HepG2 (cell line): Measurements from ENCODE around the gene STIM1. TPM values are rescaled to one million over a fixed set of nuclear protein-coding genes. Genes with fewer than 3 reads are reported as not detected.

Source experiments
- ATAC-seq: fragments of 200-7000 bp; cut with Tn5 transposase; 3 replicates; pipeline ENCODE4 v1.9.1; 2020; ENCODE audit warnings: mild to moderate bottlenecking, moderate library complexity
- BruUV-seq: library from RNA; stranded (reverse); fragments of 400-500 nt; replicated peaks from 2 replicates; lab custom pipeline; 2021; lab: Mats Ljungman, UMichigan
- CTCF ChIA-PET: fragments of 300-600 bp; formaldehyde crosslinking; extraction: SDS; loops from one replicate; lab custom pipeline; 2021; ENCODE audit warnings: low total read pairs, inconsistent platforms, low intra/inter-chr PET ratio; lab: Yijun Ruan, JAX
- POLR2A ChIA-PET: fragments of 350-600 bp; sonication (Branson Sonifier 250); formaldehyde crosslinking; loops from one replicate; lab custom pipeline; 2020; ENCODE audit warnings: antibody characterized with exemption, inconsistent platforms; lab: Yijun Ruan, JAX
- DNase-seq: peaks from one replicate; pipeline ENCODE4 v3.0.0-alpha.2; 2015; ENCODE audit warnings: low spot score
- FAIRE-seq: peaks from 3 replicates; lab custom pipeline; 2011; peaks lifted over from hg19 to GRCh38; lab: Jason Lieb, UNC
- H2AFZ ChIP-seq: one replicate; pipeline ENCODE4 v1.6.1; 2011; ENCODE audit warnings: low read length, inconsistent platforms
- H3K27ac ChIP-seq: fragments of 300-600 bp; 3 replicates; pipeline ENCODE4 v1.8.0; 2011; ENCODE audit warnings: mixed run types, mild to moderate bottlenecking, mixed read lengths, low read length, inconsistent platforms; ENCODE audit not compliant: insufficient read depth; ENCODE audit errors: extremely low read length
- H3K27me3 ChIP-seq, 2 experiments: fragments of 200-600 bp in 1 of 2; 2 replicates in 1 of 2; 3 replicates in 1 of 2; pipeline versions ENCODE4 v1.6.0 to v1.8.0; 2011; ENCODE audit warnings: low read length in 2 of 2, mild to moderate bottlenecking in 2 of 2, moderate library complexity in 2 of 2, inconsistent platforms in 1 of 2; ENCODE audit not compliant: insufficient read depth in 2 of 2, control insufficient read depth in 1 of 2
- H3K36me3 ChIP-seq, 2 experiments: fragments of 200-600 bp in 1 of 2; replicated peaks in 1 of 2; 2 replicates in 1 of 2; 3 replicates in 1 of 2; pipeline versions ENCODE4 v1.5.1 to v1.8.0; 2011; ENCODE audit warnings: low read length in 2 of 2, inconsistent platforms in 1 of 2; ENCODE audit not compliant: insufficient read depth in 2 of 2, control insufficient read depth in 1 of 2
- H3K4me1 ChIP-seq: 2 replicates; pipeline ENCODE4 v1.5.1; 2012; ENCODE audit warnings: low read length, inconsistent platforms; ENCODE audit not compliant: insufficient read depth
- H3K4me2 ChIP-seq: 2 replicates; pipeline ENCODE4 v1.6.0; 2011; ENCODE audit warnings: low read depth, low read length, inconsistent platforms
- H3K4me3 ChIP-seq, 3 experiments: fragments of 200-600 bp in 1 of 3; sonication (generic), shearing (Covaris generic) in 1 of 3; replicated peaks in 1 of 3; 2 replicates each; pipeline ENCODE4 v1.5.1; 2011 to 2016; ENCODE audit warnings: low read length in 3 of 3, inconsistent platforms in 2 of 3, low read depth in 2 of 3, mild to moderate bottlenecking in 2 of 3, control low read depth in 1 of 3, mixed read lengths in 1 of 3; ENCODE audit not compliant: insufficient read depth in 1 of 3
- H3K79me2 ChIP-seq: one replicate; pipeline ENCODE4 v1.6.1; 2011; ENCODE audit warnings: low read length, inconsistent platforms; ENCODE audit not compliant: insufficient read depth
- H3K9ac ChIP-seq: 2 replicates; pipeline ENCODE4 v1.6.0; 2011; ENCODE audit warnings: mild to moderate bottlenecking, low read depth, low read length, inconsistent platforms; ENCODE audit not compliant: insufficient read depth
- H3K9me3 ChIP-seq: 2 replicates; pipeline ENCODE4 v1.5.1; 2012; ENCODE audit warnings: mild to moderate bottlenecking, low read length
- H4K20me1 ChIP-seq: 2 replicates; pipeline ENCODE4 v1.6.0; 2011; ENCODE audit warnings: inconsistent platforms, mild to moderate bottlenecking, low read length, moderate library complexity; ENCODE audit not compliant: insufficient read depth
- AFF4 ChIP-seq: sonication (generic); formaldehyde crosslinking; IDR thresholded peaks from 2 replicates; pipeline ENCODE4 v1.4.0; 2020; ENCODE audit warnings: missing genetic modification reagents
- ARHGAP35 ChIP-seq: sonication (generic); formaldehyde crosslinking; IDR thresholded peaks from 2 replicates; pipeline ENCODE4 v1.9.0; 2022; ENCODE audit warnings: mild to moderate bottlenecking, inconsistent platforms, moderate library complexity, missing genetic modification reagents, borderline replicate concordance
- CCAR2 ChIP-seq: fragments of 200-400 bp; formaldehyde crosslinking; optimal IDR thresholded peaks from 2 replicates; pipeline ENCODE3; 2018; ENCODE audit warnings: low read depth, mild to moderate bottlenecking, low read length, moderate library complexity
- FLYWCH1 ChIP-seq: sonication (generic); formaldehyde crosslinking; IDR thresholded peaks from 2 replicates; pipeline ENCODE4 v1.8.1; 2023; ENCODE audit warnings: mild to moderate bottlenecking, missing genetic modification reagents
- FOSL1 ChIP-seq: sonication (generic); formaldehyde crosslinking; IDR thresholded peaks from 2 replicates; pipeline ENCODE4 v1.9.0; 2021; ENCODE audit warnings: missing genetic modification reagents, borderline replicate concordance
- HIVEP1 ChIP-seq: sonication (generic); formaldehyde crosslinking; IDR thresholded peaks from 2 replicates; pipeline ENCODE4 v1.4.0; 2020; ENCODE audit warnings: mild to moderate bottlenecking, missing genetic modification reagents
- SKI ChIP-seq: fragments of 450-650 bp; IDR thresholded peaks from one replicate; pipeline ENCODE4 v1.6.1; 2018; ENCODE audit warnings: mild to moderate bottlenecking; ENCODE audit not compliant: partially characterized antibody
- ZBTB10 ChIP-seq: sonication (generic); formaldehyde crosslinking; IDR thresholded peaks from 2 replicates; pipeline ENCODE4 v1.4.0; 2020; ENCODE audit warnings: missing genetic modification reagents, borderline replicate concordance
- ZNF333 ChIP-seq: sonication (generic); formaldehyde crosslinking; IDR thresholded peaks from 2 replicates; pipeline ENCODE4 v1.4.0; 2020; ENCODE audit warnings: mild to moderate bottlenecking, missing genetic modification reagents, borderline replicate concordance
- ZNF557 ChIP-seq: sonication (generic); formaldehyde crosslinking; IDR thresholded peaks from 2 replicates; pipeline ENCODE4 v1.4.0; 2020; ENCODE audit warnings: missing genetic modification reagents
- ZNF558 ChIP-seq: sonication (generic); formaldehyde crosslinking; IDR thresholded peaks from 2 replicates; pipeline ENCODE4 v1.9.0; 2022; ENCODE audit warnings: mild to moderate bottlenecking, missing genetic modification reagents, borderline replicate concordance
- ZNF772 ChIP-seq: sonication (generic); formaldehyde crosslinking; IDR thresholded peaks from 2 replicates; pipeline ENCODE4 v1.5.0; 2020; ENCODE audit warnings: mild to moderate bottlenecking, missing genetic modification reagents
- ZSCAN20 ChIP-seq: sonication (generic); formaldehyde crosslinking; IDR thresholded peaks from 2 replicates; pipeline ENCODE4 v1.4.0; 2020; ENCODE audit warnings: missing genetic modification reagents, mild to moderate bottlenecking, borderline replicate concordance
- WGBS: methylation state at CpG from one replicate; pipeline ENCODE4 v1.1.6; 2017; ENCODE audit warnings: low lambda C conversion rate; 5-methylcytosine and 5-hydroxymethylcytosine counted together
- in situ Hi-C: cut with HindIII; loops from 2 replicates; pipeline ENCODE4 v1.10.0; 2017; ENCODE audit warnings: low pct_unique_long_range_greater_than_20kb; ENCODE audit not compliant: extremely low pct_ligation_motif_present
- intact Hi-C: fragments of 100-400 bp; cut with micrococcal nuclease; formaldehyde crosslinking; loops from one replicate; pipeline ENCODE4 v1.10.0; 2022; ENCODE audit not compliant: unreplicated experiment
- polyA plus RNA-seq, 8 experiments: library from polyadenylated mRNA; depleted of rRNA in 3 of 8; stranded (reverse) in 7 of 8; unstranded in 1 of 8; fragments of >200 nt; fragmentation: Illumina TruSeq in 4 of 8; extraction: Trizol in 4 of 8; gene quantifications; 2 replicates each; pipeline versions ENCODE4 v1.2.1 to v1.2.3, GENCODE V29; 2011 to 2016; ENCODE audit warnings: low read depth in 4 of 8, missing spikeins in 1 of 8, mixed read lengths in 1 of 8; ENCODE audit not compliant: insufficient read depth in 1 of 8
- total RNA-seq, 5 experiments: library from RNA; depleted of rRNA; stranded (reverse); fragments of >200 nt; fragmentation: Illumina TruSeq; extraction: Trizol; gene quantifications; 2 replicates each; pipeline ENCODE4 v1.2.3, GENCODE V29; 2016; ENCODE audit warnings: low read depth in 1 of 5

The STIM1 gene
- total and polyA plus RNA-seq, 2 of the 13 experiments (the other 11 are each of a cell fraction or from before 2014, with no cell fraction given): 19.2 to 28.5 TPM

- in situ Hi-C loops (loop anchor here (10.0 kb wide), 1 partner anchor 112 kb away; no protein-coding TSS in a partner anchor), intact Hi-C loops (no loop called here)
- Histone ChIP-seq H3K27me3 (no peaks in the 10 kb centered on the region), H3K4me3 (no peak overlapping the region), H2AFZ (no peak overlapping the region), H3K9me3 (no peaks in the 10 kb centered on the region), H4K20me1 (no peaks in the 10 kb centered on the region), H3K9ac (no peak overlapping the region), H3K4me2 (no peak overlapping the region), H3K79me2 (no peaks in the 10 kb centered on the region), H3K27ac (no peak overlapping the region), H3K4me1 (no peaks in the 10 kb centered on the region), H3K36me3 (peaks cover 4 to 7% of the 10 kb centered on the region in 2 experiments; a peak in 2 of 5 replicates)
- no peak for FAIRE-seq
- TF ChIP-seq ZNF772 (CRISPR knock-in tag) (no peak), FOSL1 (no peak), HIVEP1 (CRISPR knock-in tag) (no peak), CCAR2 (no peak), ZNF333 (CRISPR knock-in tag) (no peak)
- CTCF ChIA-PET: no interaction called here
- no peak for DNase-seq
- WGBS: 80% methylated on average over 5 of the region's 5 CpGs
- ATAC-seq: no peak
- POLR2A ChIA-PET: no interaction called here
- no TSS peak for BruUV-seq
These were observed 211.4 kb downstream of the STIM1 start for GRCh38 chr11:4066910-4067309.

GRCh38 chr11:4068962-4069361 is 213.5 kb downstream of the STIM1 start:
- in situ Hi-C loops: loop anchor here (10.0 kb wide), 1 partner anchor 114 kb away; no protein-coding TSS in a partner anchor
- FAIRE-seq: no peak
- no peak for TF ChIP-seq AFF4 (CRISPR knock-in tag)
- no peak for TF ChIP-seq ARHGAP35 (CRISPR knock-in tag)
- no peak for TF ChIP-seq ZNF558 (CRISPR knock-in tag)
- no peak for TF ChIP-seq ZNF557 (CRISPR knock-in tag)
- TF ChIP-seq FLYWCH1 (CRISPR knock-in tag): no peak
- TF ChIP-seq ZBTB10 (CRISPR knock-in tag): no peak
- no peak for TF ChIP-seq SKI
- no peak for TF ChIP-seq ZSCAN20

More at GRCh38 chr11:4068962-4069361, 213.5 kb downstream of the STIM1 start:
- no TSS peak for BruUV-seq
- Histone ChIP-seq H3K27me3 (no peaks in the 10 kb centered on the region), H3K9me3 (no peaks in the 10 kb centered on the region), H3K4me3 (no peak overlapping the region), H3K4me1 (no peaks in the 10 kb centered on the region), H4K20me1 (no peaks in the 10 kb centered on the region), H3K79me2 (no peaks in the 10 kb centered on the region), H3K36me3 (peaks cover 8 to 16% of the 10 kb centered on the region in 2 experiments; a peak in 3 of 5 replicates), H2AFZ (no peak overlapping the region), H3K27ac (no peak overlapping the region), H3K9ac (no peak overlapping the region), H3K4me2 (no peak overlapping the region)
- WGBS: 89% methylated on average over 1 of the region's 1 CpG
- intact Hi-C loops: no loop called here
- ATAC-seq (no peak), DNase-seq (no peak)
- POLR2A ChIA-PET: no interaction called here
- CTCF ChIA-PET: no interaction called here
